GM20431 (cell line): ENCODE measurements around the gene GRB10.

Experiments used
- in situ Hi-C: fragments of 300-500 bp; cut with MseI, MboI; formaldehyde crosslinking; loops from one replicate; pipeline ENCODE4 v1.15.0; 2020; ENCODE audit warnings: low sequenced_read_pairs; ENCODE audit not compliant: unreplicated experiment

GRB10 gene

DNA sequence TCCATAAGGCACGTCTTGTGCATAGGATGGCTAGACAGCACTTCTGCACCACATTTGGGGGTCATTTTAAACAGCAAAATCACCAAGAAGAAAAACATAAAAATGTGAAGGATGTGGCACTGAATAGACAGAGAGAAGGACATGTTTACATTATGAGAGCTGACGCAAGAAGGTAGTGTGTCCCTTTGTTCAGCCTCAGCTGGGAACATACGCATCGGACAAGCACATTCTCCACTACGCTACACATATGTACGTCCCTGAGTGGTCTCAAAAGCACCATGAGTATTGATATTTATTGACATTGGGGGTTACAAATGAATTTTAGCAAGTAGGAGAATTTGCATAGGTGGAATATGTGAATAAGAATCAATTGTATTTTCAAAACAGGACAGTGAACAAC is 237.7 kb downstream of the GRB10 start:
- in situ Hi-C loops = no loop called here

DNA sequence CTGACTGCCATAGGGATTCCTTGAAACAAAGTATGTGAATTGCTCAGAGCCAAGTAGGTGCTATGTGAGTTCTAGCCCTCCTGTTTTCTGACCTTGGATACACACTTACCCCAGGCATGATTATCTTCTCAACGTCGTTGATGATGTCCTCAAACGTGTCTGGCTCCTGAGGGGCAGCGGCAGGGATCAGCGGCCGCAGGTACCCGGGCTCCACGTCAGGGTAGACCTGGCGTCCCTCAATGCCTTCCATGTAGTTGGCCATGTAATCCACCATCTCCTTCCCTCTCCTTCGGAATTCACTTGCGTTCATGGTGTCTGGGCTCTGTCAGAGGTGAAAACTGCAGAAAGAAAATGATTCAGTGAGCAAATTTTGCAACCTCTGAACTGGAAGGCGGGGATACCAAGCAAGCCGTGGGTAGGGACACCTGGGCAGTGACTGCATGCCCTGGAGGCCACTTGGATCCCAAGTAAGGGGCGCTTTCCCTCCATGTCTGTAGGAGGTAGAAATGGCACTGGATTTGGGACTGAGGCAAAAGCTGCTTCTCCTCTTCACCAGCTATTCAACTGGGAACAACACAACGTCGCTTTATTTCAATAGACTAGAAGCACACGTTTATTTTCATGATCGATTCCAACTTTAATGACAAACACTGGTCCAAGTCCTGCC is 238.8 kb downstream of the GRB10 start:
- in situ Hi-C loops = no loop called here

GRCh38 chr7:50542132-50542531 is 240.6 kb downstream of the GRB10 start:
- in situ Hi-C loops = no loop called here

DNA sequence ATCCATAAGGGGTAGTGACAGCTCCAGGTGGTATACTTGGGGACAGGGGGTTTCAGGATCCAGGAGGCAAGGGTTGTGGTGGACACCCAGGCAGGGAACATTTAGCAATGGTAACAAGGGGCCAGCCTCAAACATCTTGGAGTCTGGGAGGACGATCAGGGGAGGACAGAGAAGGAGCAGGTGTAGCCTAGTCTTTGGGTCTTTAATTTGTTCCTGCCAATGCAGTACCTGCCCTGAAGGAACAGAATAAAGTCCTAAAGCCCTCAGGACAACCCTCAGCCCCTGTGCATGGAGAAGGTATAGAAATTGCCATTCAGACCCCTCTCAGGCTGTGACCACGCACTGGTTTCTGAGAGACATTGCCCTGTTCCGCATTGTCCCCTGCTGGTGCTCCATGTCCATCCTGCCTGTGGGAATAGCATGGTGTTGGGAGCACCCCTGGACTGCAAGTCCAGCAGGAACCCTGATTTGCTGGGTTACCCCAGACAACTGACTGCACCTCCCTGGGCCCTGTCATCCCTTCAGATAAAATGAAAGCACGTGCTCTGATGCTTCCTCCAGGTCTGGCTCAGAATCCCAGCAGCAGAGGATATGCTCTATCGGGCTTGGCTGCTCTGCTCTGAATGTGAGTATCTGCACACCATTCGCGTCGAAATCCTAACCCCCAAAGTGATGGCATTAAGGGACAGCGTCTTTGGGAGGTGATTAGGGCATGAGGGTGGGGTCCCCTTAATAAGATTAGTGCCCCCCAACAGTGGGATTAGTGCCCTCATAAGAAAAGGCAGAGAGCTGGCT is 241.7 kb downstream of the GRB10 start:
- in situ Hi-C loops = no loop called here
